HUES6 (cell line): Measurements from ENCODE around the gene TBXAS1.
"Not testable (repeated sequence)": the region's sequence is repeated elsewhere in the genome, so short reads cannot be mapped to it uniquely, and the experiment has no call there.

ENCODE experiments used
- H3K27ac ChIP-seq: 2 replicates; pipeline ENCODE4 v1.7.0; 2013; ENCODE audit warnings: low read depth, mild to moderate bottlenecking, low read length, inconsistent platforms
- H3K27me3 ChIP-seq: 2 replicates; pipeline ENCODE4 v1.6.1; 2013; ENCODE audit warnings: low read length; ENCODE audit not compliant: control insufficient read depth, insufficient read depth
- H3K36me3 ChIP-seq: 2 replicates; pipeline ENCODE4 v1.6.1; 2013; ENCODE audit warnings: low read length; ENCODE audit not compliant: control insufficient read depth, insufficient read depth
- H3K4me1 ChIP-seq: 2 replicates; pipeline ENCODE4 v1.6.1; 2013; ENCODE audit warnings: low read length; ENCODE audit not compliant: control insufficient read depth, insufficient read depth
- H3K4me3 ChIP-seq: 2 replicates; pipeline ENCODE4 v1.5.1; 2013; ENCODE audit warnings: low read depth, low read length
- H3K9ac ChIP-seq: one replicate; pipeline ENCODE4 v1.6.1; 2013; ENCODE audit warnings: mild to moderate bottlenecking, low read length
- H3K9me3 ChIP-seq: 2 replicates; pipeline ENCODE4 v1.6.1; 2013; ENCODE audit warnings: low read depth, low read length; ENCODE audit not compliant: control insufficient read depth, insufficient read depth

The TBXAS1 gene

GRCh38 chr7:139902436-139903102 lies 73.5 kb downstream of the TBXAS1 start:
- Histone ChIP-seq H3K4me1 (no peaks in the 10 kb centered on the region), H3K9me3 (no peaks in the 10 kb centered on the region; the same call in 1 of the 2 replicates), H3K27me3 (no peaks in the 10 kb centered on the region), H3K9ac (no peak overlapping the region), H3K4me3 (no peak overlapping the region), H3K27ac (no peak overlapping the region), H3K36me3 (no peaks in the 10 kb centered on the region)

GRCh38 chr7:139903103-139903477 lies 74.0 kb downstream of the TBXAS1 start:
- not testable (repeated sequence) for H3K9me3 ChIP-seq, H3K4me3 ChIP-seq, H3K4me1 ChIP-seq, H3K36me3 ChIP-seq, H3K9ac ChIP-seq, H3K27ac ChIP-seq, H3K27me3 ChIP-seq

- H3K4me1 ChIP-seq, result no peaks in the 10 kb centered on the region
- H3K9me3 ChIP-seq, result no peaks in the 10 kb centered on the region; the same call in 1 of the 2 replicates
- H3K27me3 ChIP-seq, result no peaks in the 10 kb centered on the region
- H3K36me3 ChIP-seq, result no peaks in the 10 kb centered on the region
- no peak overlapping the region for H3K27ac ChIP-seq
- no peak overlapping the region for H3K9ac ChIP-seq
- H3K4me3 ChIP-seq, result no peak overlapping the region
Observed at GRCh38 chr7:139906879-139907278, 77.8 kb downstream of the TBXAS1 start.

GRCh38 chr7:139908792-139909191 lies 79.7 kb downstream of the TBXAS1 start:
- H3K9me3 ChIP-seq, result no peaks in the 10 kb centered on the region
- H3K4me1 ChIP-seq, result no peaks in the 10 kb centered on the region
- H3K4me3 ChIP-seq, result no peak overlapping the region
- H3K27ac ChIP-seq, result no peak overlapping the region
- no peaks in the 10 kb centered on the region for H3K36me3 ChIP-seq
- no peak overlapping the region for H3K9ac ChIP-seq
- no peaks in the 10 kb centered on the region for H3K27me3 ChIP-seq

GRCh38 chr7:139909379-139910050 lies 80.5 kb downstream of the TBXAS1 start:
- Histone ChIP-seq H3K36me3 (no peaks in the 10 kb centered on the region), H3K4me3 (no peak overlapping the region), H3K9ac (no peak overlapping the region), H3K9me3 (no peaks in the 10 kb centered on the region), H3K27me3 (no peaks in the 10 kb centered on the region), H3K4me1 (no peaks in the 10 kb centered on the region), H3K27ac (no peak overlapping the region)

GRCh38 chr7:139913021-139913844 lies 84.2 kb downstream of the TBXAS1 start:
- H3K4me1 ChIP-seq, result no peaks in the 10 kb centered on the region
- H3K36me3 ChIP-seq, result no peaks in the 10 kb centered on the region
- no peaks in the 10 kb centered on the region for H3K9me3 ChIP-seq
- no peak overlapping the region for H3K4me3 ChIP-seq
- no peak overlapping the region for H3K27ac ChIP-seq
- no peaks in the 10 kb centered on the region for H3K27me3 ChIP-seq
- H3K9ac ChIP-seq, result no peak overlapping the region

- Histone ChIP-seq H3K27ac (no peak overlapping the region), H3K36me3 (no peaks in the 10 kb centered on the region), H3K4me3 (no peak overlapping the region), H3K4me1 (no peaks in the 10 kb centered on the region), H3K9me3 (no peaks in the 10 kb centered on the region), H3K9ac (no peak overlapping the region), H3K27me3 (no peaks in the 10 kb centered on the region)
Observed at GRCh38 chr7:139913845-139914135, 84.7 kb downstream of the TBXAS1 start.

- no peak overlapping the region for H3K27ac ChIP-seq
- H3K4me3 ChIP-seq, result no peak overlapping the region
- H3K27me3 ChIP-seq, result no peaks in the 10 kb centered on the region
- no peaks in the 10 kb centered on the region for H3K9me3 ChIP-seq
- no peaks in the 10 kb centered on the region for H3K4me1 ChIP-seq
- no peaks in the 10 kb centered on the region for H3K36me3 ChIP-seq
- H3K9ac ChIP-seq, result no peak overlapping the region
Observed at GRCh38 chr7:139914306-139915267, 85.5 kb downstream of the TBXAS1 start.

- H3K27ac ChIP-seq, result no peak overlapping the region
- no peak overlapping the region for H3K4me3 ChIP-seq
Observed at GRCh38 chr7:139915268-139915863, 86.3 kb downstream of the TBXAS1 start.

GRCh38 chr7:139915864-139916716 lies 87.0 kb downstream of the TBXAS1 start:
- Histone ChIP-seq H3K9ac (no peak overlapping the region), H3K36me3 (no peaks in the 10 kb centered on the region), H3K4me3 (no peak overlapping the region), H3K4me1 (no peaks in the 10 kb centered on the region), H3K9me3 (no peaks in the 10 kb centered on the region), H3K27me3 (no peaks in the 10 kb centered on the region), H3K27ac (no peak overlapping the region)

More at GRCh38 chr7:139915268-139915863, 86.3 kb downstream of the TBXAS1 start:
- no peaks in the 10 kb centered on the region for H3K36me3 ChIP-seq
- no peaks in the 10 kb centered on the region for H3K9me3 ChIP-seq
- no peaks in the 10 kb centered on the region for H3K4me1 ChIP-seq
- H3K9ac ChIP-seq, result no peak overlapping the region
- H3K27me3 ChIP-seq, result no peaks in the 10 kb centered on the region
